ENCODE data around the gene MTMR1.
A peak's percentile ranks its signal among the peaks of the same experiment; 100 is the strongest.

Gene MTMR1

GRCh38 chrX:150692831-150693724, at the start of gene MTMR1:
MTMR1 (plus strand) TSS chrX:150693396; CDS start chrX:150693531, 135 bp downstream.
- peak; percentile 19 to 36 for DNase-seq (ENCODE audit: low read depth in 2 of 2)

GRCh38 chrX:150643958-150644357, 49.2 kb upstream of the MTMR1 start:
- no peak for DNase-seq (ENCODE audit: low read depth in 2 of 2)

GRCh38 chrX:150644422-150644821, 48.8 kb upstream of the MTMR1 start:
- DNase-seq (ENCODE audit: low read depth in 2 of 2) = no peak

GRCh38 chrX:150647331-150647730, 45.9 kb upstream of the MTMR1 start:
- no peak for DNase-seq (ENCODE audit: low read depth in 2 of 2)

GRCh38 chrX:150648296-150648940, 44.8 kb upstream of the MTMR1 start:
- no peak for DNase-seq (ENCODE audit: low read depth in 2 of 2)

GRCh38 chrX:150649096-150649870, 43.9 kb upstream of the MTMR1 start:
- no peak for DNase-seq (ENCODE audit: low read depth in 2 of 2)

- no peak for DNase-seq (ENCODE audit: low read depth in 2 of 2)
Observed at GRCh38 chrX:150651906-150652305, 41.3 kb upstream of the MTMR1 start.

GRCh38 chrX:150655788-150656187, 37.4 kb upstream of the MTMR1 start:
- no peak for DNase-seq (ENCODE audit: low read depth in 2 of 2)

- DNase-seq (ENCODE audit: low read depth in 2 of 2) = no peak
Observed at GRCh38 chrX:150663073-150663472, 30.1 kb upstream of the MTMR1 start.

- no peak for DNase-seq (ENCODE audit: low read depth in 2 of 2)
Observed at GRCh38 chrX:150664290-150664689, 28.9 kb upstream of the MTMR1 start.

GRCh38 chrX:150676221-150676620, 17.0 kb upstream of the MTMR1 start:
- no peak for DNase-seq (ENCODE audit: low read depth in 2 of 2)

- DNase-seq (ENCODE audit: low read depth in 2 of 2) = no peak
Observed at GRCh38 chrX:150680974-150681373, 12.2 kb upstream of the MTMR1 start.

GRCh38 chrX:150683112-150683511, 10.1 kb upstream of the MTMR1 start:
- no peak for DNase-seq (ENCODE audit: low read depth in 2 of 2)

- DNase-seq (ENCODE audit: low read depth in 2 of 2) = no peak
Observed at GRCh38 chrX:150683536-150684146, 9.6 kb upstream of the MTMR1 start.

- no peak for DNase-seq (ENCODE audit: low read depth in 2 of 2)
Observed at GRCh38 chrX:150688911-150689451, 4.2 kb upstream of the MTMR1 start.

GRCh38 chrX:150690126-150690525, 3.1 kb upstream of the MTMR1 start:
- DNase-seq (ENCODE audit: low read depth in 2 of 2) = no peak

- DNase-seq (ENCODE audit: low read depth in 2 of 2) = no peak
Observed at GRCh38 chrX:150692296-150692695, 900 bp upstream of the MTMR1 start.

- peak; percentile 27 to 46 for DNase-seq (ENCODE audit: low read depth in 2 of 2)
Observed at GRCh38 chrX:150693725-150694574, 754 bp downstream of the MTMR1 start.

- no peak for DNase-seq (ENCODE audit: low read depth in 2 of 2)
Observed at GRCh38 chrX:150694738-150695410, 1.7 kb downstream of the MTMR1 start.

- DNase-seq (ENCODE audit: low read depth in 2 of 2) = no peak
Observed at GRCh38 chrX:150696331-150696730, 3.1 kb downstream of the MTMR1 start.

Data from stimulated activated CD8-positive, alpha-beta memory T cell treated with anti-CD3 and anti-CD28 coated beads, Interleukin-2, amount 100 ng/mL, for 1 hour (primary cell).